BLaER1 treated with 17β-estradiol and CSF1 and Interleukin-3, amounts not matched to agents 10 nM and 100 nM (cell line): ENCODE measurements around the gene UNCX.
"Not testable (repeated sequence)": the region's sequence is repeated elsewhere in the genome, so short reads cannot be mapped to it uniquely, and the experiment has no call there.

Experiments
- H3K27ac ChIP-seq, 11 experiments: shearing (Covaris generic); formaldehyde crosslinking; 2 replicates each; pipeline ENCODE4 v1.8.1; 2022
- H3K27me3 ChIP-seq, 11 experiments: shearing (Covaris generic); formaldehyde crosslinking; 2 replicates each; pipeline ENCODE4 v1.8.1; 2022
- H3K36me3 ChIP-seq, 11 experiments: shearing (Covaris generic); formaldehyde crosslinking; 2 replicates each; pipeline ENCODE4 v1.8.1; 2022
- H3K4me1 ChIP-seq, 10 experiments: shearing (Covaris generic); formaldehyde crosslinking; 2 replicates each; pipeline ENCODE4 v1.8.1; 2022
- H3K4me2 ChIP-seq, 11 experiments: shearing (Covaris generic); formaldehyde crosslinking; 2 replicates each; pipeline ENCODE4 v1.8.1; 2022
- H3K4me3 ChIP-seq, 10 experiments: shearing (Covaris generic); formaldehyde crosslinking; 2 replicates each; pipeline ENCODE4 v1.8.1; 2022
- H3K9ac ChIP-seq, 11 experiments: shearing (Covaris generic); formaldehyde crosslinking; 2 replicates each; pipeline ENCODE4 v1.8.1; 2022
- H3K9me3 ChIP-seq, 11 experiments: shearing (Covaris generic); formaldehyde crosslinking; replicated peaks in 1 of 11; 2 replicates each; pipeline ENCODE4 v1.8.1; 2022
- H4K20me1 ChIP-seq, 11 experiments: shearing (Covaris generic); formaldehyde crosslinking; 2 replicates each; pipeline ENCODE4 v1.8.1; 2022
- Cebpa-rat ChIP-seq, 11 experiments: shearing (Covaris generic); IDR thresholded peaks; 2 replicates each; pipeline ENCODE4 v1.8.1; 2022

The UNCX gene

DNA sequence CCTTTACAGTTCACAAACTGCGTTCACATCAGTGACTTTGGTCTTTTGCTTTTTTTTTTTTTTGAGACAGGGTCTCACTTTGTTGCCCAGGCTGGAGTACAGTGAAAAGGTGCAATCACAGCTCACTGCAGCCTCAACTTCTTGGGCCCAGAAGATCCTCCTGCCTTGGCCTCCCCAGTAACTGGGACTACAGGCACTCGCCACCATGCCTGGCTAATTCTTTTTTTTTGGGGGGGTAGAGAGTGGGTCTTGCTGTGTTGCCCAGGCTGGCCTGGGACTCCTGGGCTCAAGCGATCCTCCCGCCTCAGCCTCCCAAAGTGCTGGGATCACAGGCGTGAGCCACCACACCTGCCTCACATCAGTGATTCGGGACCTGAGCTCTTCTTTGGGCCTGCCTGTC lies 35.7 kb upstream of the UNCX start:
- Histone ChIP-seq H3K9ac (no peak overlapping the region), H4K20me1 (no peaks in the 10 kb centered on the region; a peak in 1 of 22 replicates), H3K9me3 (peaks cover 0 to under 1% (median 0%) of the 10 kb centered on the region in 11 experiments; a peak in 2 of 22 replicates), H3K27me3 (no peaks in the 10 kb centered on the region), H3K27ac (no peak overlapping the region), H3K36me3 (no peaks in the 10 kb centered on the region), H3K4me1 (peaks cover 8 to 37% (median 25%) of the 10 kb centered on the region in 10 experiments), H3K4me2 (no peak overlapping the region), H3K4me3 (no peak overlapping the region)
- TF ChIP-seq Cebpa-rat (IDR thresholded peaks at IDR 0.05), result no peak

DNA sequence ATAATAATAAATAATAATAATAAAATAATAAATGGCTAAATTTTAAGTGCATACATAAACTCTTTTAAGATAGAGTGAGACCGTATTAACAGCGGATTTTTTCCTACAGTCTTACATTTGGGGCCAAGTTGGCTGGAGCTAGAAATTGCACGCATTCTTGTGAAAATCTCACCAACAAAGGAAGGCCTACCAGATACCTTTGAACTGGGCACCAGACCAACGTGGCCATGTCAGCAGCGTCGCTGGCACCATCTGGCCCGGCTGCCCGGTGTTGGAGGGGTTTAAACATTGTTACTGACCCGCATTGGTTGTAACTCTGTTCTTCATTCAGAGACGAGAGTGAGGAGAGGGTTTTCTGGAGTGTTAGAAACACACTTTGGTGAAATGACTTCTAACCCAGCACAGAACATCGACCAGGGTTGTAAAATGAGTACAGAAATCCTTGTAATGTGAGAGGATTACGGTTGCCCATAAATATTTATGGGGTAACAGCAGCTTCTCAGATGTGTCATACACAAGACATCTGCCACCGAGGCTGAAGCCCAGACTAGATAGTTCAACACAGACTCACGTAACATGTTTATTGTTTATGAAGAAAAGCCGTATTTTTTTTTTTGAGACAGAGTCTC lies 34.6 kb upstream of the UNCX start:
- Histone ChIP-seq H4K20me1 (no peaks in the 10 kb centered on the region; a peak in 1 of 22 replicates), H3K4me3 (no peak overlapping the region), H3K27ac (no peak overlapping the region), H3K4me2 (no peak overlapping the region), H3K9ac (no peak overlapping the region), H3K27me3 (no peaks in the 10 kb centered on the region), H3K36me3 (no peaks in the 10 kb centered on the region), H3K4me1 (peaks cover 0 to 25% (median 13%) of the 10 kb centered on the region in 10 experiments; a peak in 17 of 20 replicates), H3K9me3 (no peaks in the 10 kb centered on the region)
- TF ChIP-seq Cebpa-rat (IDR thresholded peaks at IDR 0.05), result no peak

DNA sequence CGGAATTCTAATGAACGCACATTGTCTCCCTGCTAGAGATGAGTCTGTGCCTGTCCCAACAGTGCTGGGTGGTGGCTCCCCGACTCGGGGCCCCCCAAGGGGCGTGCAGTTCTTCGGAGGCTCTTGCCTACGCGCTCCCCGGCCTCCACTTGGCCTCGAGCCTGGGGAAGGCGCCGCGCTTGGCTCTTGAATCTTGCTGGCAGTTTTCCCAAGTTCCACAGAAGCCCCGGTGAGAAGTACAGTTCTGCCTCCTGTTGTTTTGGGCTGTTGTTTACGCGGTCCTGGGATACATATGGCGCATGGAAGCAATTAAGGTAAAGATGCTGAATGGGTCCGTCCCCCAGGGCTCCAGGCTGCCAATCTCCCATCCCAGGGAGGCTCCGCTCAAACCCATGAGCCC lies 32.6 kb upstream of the UNCX start:
- H3K9ac ChIP-seq, result no peak overlapping the region
- no peak overlapping the region for H3K4me3 ChIP-seq
- no peak overlapping the region for H3K27ac ChIP-seq
- no peak for TF ChIP-seq Cebpa-rat (IDR thresholded peaks at IDR 0.05)
- H3K36me3 ChIP-seq, result no peaks in the 10 kb centered on the region
- peaks cover 0 to 6% (median 0%) of the 10 kb centered on the region in 10 experiments; a peak in 4 of 20 replicates for H3K4me1 ChIP-seq
- peaks cover 0 to 8% (median 6%) of the 10 kb centered on the region in 11 experiments; a peak in 7 of 22 replicates for H3K27me3 ChIP-seq
- no peaks in the 10 kb centered on the region for H3K9me3 ChIP-seq
- H3K4me2 ChIP-seq, result no peak overlapping the region
- H4K20me1 ChIP-seq, result no peaks in the 10 kb centered on the region; a peak in 1 of 22 replicates

DNA sequence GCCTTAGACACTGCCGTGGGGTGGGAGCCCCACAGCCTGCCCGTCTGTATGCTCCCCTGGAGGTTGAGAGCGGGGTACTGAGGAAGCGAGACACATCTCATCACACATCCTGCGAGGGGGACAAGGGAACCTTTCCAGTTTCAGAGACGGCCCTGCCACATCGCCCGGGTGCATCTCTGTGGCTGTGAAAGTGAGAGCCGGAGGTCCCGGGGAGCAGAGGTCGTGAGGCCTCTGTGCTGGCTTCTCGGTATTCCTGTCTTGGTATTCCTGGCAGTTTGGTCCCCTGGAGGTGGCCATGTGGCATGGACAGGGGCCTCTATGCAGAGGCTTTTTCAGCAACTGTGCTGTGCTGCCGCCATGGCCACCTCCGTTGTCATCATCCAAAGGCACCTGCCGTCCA lies 30.8 kb upstream of the UNCX start:
- H4K20me1 ChIP-seq, result no peaks in the 10 kb centered on the region; a peak in 1 of 22 replicates
- no peak overlapping the region for H3K27ac ChIP-seq
- H3K9me3 ChIP-seq, result no peaks in the 10 kb centered on the region
- no peak overlapping the region for H3K4me2 ChIP-seq
- peaks cover 0 to 15% (median 9%) of the 10 kb centered on the region in 11 experiments; a peak in 8 of 22 replicates for H3K27me3 ChIP-seq
- no peak for TF ChIP-seq Cebpa-rat (IDR thresholded peaks at IDR 0.05)
- no peak overlapping the region for H3K4me3 ChIP-seq
- H3K36me3 ChIP-seq, result no peaks in the 10 kb centered on the region
- H3K4me1 ChIP-seq, result peaks cover 0 to 4% (median 0%) of the 10 kb centered on the region in 10 experiments; a peak in 4 of 20 replicates
- H3K9ac ChIP-seq, result no peak overlapping the region

DNA sequence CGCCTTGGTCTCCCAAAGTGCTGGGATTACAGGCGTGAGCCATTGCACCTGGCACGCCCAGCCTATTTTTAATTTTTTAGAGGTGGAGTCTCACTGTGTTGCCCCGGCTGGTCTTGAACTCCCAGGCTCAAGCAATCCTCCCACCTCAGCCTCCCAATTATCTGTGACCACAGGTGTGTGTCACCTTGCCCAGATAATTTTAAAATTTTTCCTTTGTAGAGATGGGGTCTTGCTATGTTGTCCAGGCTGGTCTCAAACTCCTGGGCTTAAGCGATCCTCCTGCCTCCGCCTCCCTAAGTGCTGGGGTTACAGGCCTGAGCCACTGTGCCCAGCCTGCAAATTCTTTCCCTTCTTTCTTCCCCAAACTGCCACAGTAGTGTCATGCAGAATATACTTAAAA lies 29.8 kb upstream of the UNCX start:
- not testable (repeated sequence) for H3K27ac ChIP-seq, H3K4me3 ChIP-seq, H3K4me1 ChIP-seq, H3K9me3 ChIP-seq, H3K9ac ChIP-seq, H3K4me2 ChIP-seq, H4K20me1 ChIP-seq, H3K36me3 ChIP-seq
- H3K27me3 ChIP-seq, result peaks cover 0 to 15% (median 9%) of the 10 kb centered on the region in 11 experiments; a peak in 8 of 22 replicates

DNA sequence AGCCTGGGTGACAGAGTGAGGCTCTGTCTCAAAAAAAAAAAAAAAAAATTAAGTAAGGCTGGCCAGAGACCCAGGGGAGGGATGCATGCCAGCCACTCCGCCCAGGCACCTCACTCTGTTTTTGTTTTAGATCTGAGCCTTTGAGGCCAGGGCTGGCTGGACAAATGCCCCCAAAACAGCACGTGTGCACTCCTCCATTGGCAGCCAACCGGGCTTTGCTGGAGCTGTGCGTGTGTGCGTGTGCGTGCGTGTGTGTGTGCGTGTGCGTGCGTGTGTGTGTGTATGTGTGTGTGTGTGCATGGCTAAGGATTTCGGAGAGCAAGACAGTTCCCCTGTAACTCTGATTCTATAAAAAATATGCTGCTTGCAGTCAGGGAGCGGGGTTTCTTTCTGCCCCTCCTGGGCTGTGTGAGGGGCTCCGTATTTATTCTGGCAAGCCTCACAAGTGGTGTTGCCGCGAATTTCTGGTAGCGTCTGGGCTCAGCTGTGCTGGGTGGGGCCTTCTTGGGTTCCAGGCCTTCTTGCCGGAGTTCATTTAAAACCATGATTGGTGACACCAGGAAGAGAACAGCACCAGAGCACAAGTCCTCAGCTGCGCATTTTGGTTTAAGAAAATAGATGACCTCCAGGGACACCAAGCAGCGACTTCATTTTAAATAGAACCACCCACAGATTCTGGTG lies 28.1 kb upstream of the UNCX start:
- Histone ChIP-seq H3K9ac (no peak overlapping the region), H3K9me3 (no peaks in the 10 kb centered on the region), H3K4me1 (peaks cover 0 to 4% (median under 1%) of the 10 kb centered on the region in 10 experiments; a peak in 2 of 20 replicates), H3K4me2 (no peak overlapping the region), H3K4me3 (no peak overlapping the region), H3K36me3 (no peaks in the 10 kb centered on the region), H4K20me1 (no peaks in the 10 kb centered on the region; a peak in 1 of 22 replicates), H3K27ac (no peak overlapping the region), H3K27me3 (peaks cover 6 to 29% (median 19%) of the 10 kb centered on the region in 11 experiments; a peak in 20 of 22 replicates)
- no peak for TF ChIP-seq Cebpa-rat (IDR thresholded peaks at IDR 0.05)

DNA sequence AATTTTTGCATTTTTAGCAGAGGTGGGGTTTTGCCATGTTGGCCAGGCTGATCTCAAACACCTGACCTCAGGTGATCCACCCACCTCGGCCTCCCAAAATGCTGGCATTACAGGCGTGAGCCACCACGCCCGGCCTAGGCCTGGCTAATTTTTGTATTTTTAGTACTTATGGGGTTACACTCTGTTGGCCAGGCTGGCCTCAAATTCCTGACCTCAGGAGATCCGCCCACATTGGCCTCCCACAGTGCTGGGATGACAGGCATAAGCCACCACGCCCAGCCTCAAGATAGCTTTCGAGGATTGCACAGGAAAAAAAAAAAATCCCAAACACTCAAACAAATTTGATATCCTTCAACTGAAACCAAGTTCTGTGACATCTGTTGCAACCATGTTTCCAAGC lies 26.9 kb upstream of the UNCX start:
- H3K27me3 ChIP-seq, result peaks cover 18 to 40% (median 30%) of the 10 kb centered on the region in 11 experiments; a peak in 21 of 22 replicates

DNA sequence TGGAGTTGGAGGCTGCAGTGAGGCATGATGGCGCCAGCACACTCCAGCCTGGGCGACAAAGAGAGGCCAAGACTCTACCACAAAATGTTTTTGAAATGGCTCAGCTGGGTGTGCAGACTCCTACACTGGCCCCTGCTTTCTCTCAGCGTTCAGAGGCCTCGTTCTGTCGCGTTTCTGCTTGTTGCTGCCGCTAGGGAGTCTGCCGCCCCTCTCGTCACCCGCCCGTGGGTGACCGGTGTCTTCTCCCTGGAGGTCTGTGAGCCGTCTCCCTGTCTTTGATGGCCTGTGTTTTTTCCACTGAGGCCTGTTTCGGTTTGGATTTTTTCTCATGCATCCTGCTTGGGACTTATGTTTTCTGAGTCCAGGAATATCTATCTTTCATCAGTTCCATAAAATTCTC lies 23.6 kb upstream of the UNCX start:
- Histone ChIP-seq H3K4me3 (no peak overlapping the region), H3K9me3 (no peaks in the 10 kb centered on the region), H3K4me2 (peak overlapping the region in 4 of 11 experiments; percentile 44 to 80 (median 69); a peak in 3 of 22 replicates), H3K9ac (no peak overlapping the region), H3K36me3 (no peaks in the 10 kb centered on the region), H4K20me1 (0 out of 22 replicates have a peak, but pooled peaks cover 0 to 13% (median 0%) of the 10 kb centered on the region in 11 experiments), H3K4me1 (peaks cover 0 to 21% (median 15%) of the 10 kb centered on the region in 10 experiments; a peak in 16 of 20 replicates), H3K27me3 (peaks cover 28 to 71% (median 55%) of the 10 kb centered on the region in 11 experiments), H3K27ac (no peak overlapping the region)
- no peak for TF ChIP-seq Cebpa-rat (IDR thresholded peaks at IDR 0.05)

More for the DNA sequence above, 26.9 kb upstream of the UNCX start:
- peaks cover 0 to 16% (median 12%) of the 10 kb centered on the region in 10 experiments; a peak in 16 of 20 replicates for H3K4me1 ChIP-seq
- not testable (repeated sequence) for H4K20me1 ChIP-seq, H3K4me2 ChIP-seq, H3K4me3 ChIP-seq, H3K9me3 ChIP-seq, H3K36me3 ChIP-seq, H3K9ac ChIP-seq, H3K27ac ChIP-seq

DNA sequence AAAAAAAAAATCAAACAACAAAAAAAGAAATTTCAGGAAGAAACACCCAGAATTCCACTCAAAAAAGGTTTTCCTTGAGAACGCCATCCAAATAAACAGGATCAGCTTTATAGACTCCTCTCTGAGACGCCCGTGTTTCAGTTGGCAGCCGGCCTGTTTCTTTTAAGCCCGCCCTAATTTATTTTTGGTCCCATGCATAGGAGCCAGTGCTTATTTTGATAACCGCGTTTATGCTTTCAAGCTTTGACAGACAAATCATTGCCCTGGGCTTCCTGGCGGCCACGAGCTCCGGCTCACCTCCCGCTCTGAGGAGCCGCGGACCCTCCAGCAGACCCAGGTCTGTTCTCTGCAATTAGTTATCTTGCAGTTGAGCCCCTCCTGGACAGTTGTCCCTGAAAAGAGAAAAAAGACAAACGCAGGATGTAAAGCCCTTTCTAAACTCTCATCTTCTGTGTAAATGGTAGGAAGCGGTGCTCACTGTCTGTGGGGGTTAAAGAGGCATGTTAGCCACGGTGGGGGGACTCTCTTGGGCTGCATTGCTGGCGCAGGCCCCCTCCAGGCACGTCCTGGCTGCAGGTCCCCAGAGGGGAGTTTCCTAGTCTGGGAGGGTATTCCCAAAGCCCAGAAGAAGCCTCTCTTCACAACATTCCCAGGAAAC lies 22.2 kb upstream of the UNCX start:
- Histone ChIP-seq H3K4me1 (peaks cover 0 to 21% (median 15%) of the 10 kb centered on the region in 10 experiments; a peak in 16 of 20 replicates), H4K20me1 (0 out of 22 replicates have a peak, but pooled peaks cover 0 to 13% (median 0%) of the 10 kb centered on the region in 11 experiments), H3K9ac (peak overlapping the region in 2 of 11 experiments; percentile 2 to 14; a peak in 2 of 22 replicates), H3K36me3 (no peaks in the 10 kb centered on the region), H3K4me3 (no peak overlapping the region), H3K4me2 (peak overlapping the region in 9 of 11 experiments; percentile 39 to 80 (median 55); a peak in 18 of 22 replicates), H3K27me3 (peaks cover 30 to 69% (median 50%) of the 10 kb centered on the region in 11 experiments), H3K27ac (no peak overlapping the region), H3K9me3 (no peaks in the 10 kb centered on the region)
- no peak for TF ChIP-seq Cebpa-rat (IDR thresholded peaks at IDR 0.05)
